Stimulated activated naive CD8-positive, alpha-beta T cell treated with anti-CD3 and anti-CD28 coated beads, Interleukin-15, amount 100 ng/mL, for 72 hours (primary cell): Measurements from ENCODE around the gene COG2.

Experiments
- ATAC-seq: fragments of 150-1000 bp; cut with Tn5 transposase; 2 replicates; pipeline ENCODE4 v1.10.0; 2021; ENCODE audit warnings: mild to moderate bottlenecking, moderate library complexity
- DNase-seq, 2 donors: peaks; one replicate each; pipeline ENCODE4 v3.0.0; 2021 to 2022
- H3K27ac Mint-ChIP-seq, 2 donors: one replicate each; pipeline ENCODE4 v1.8.0; 2022; ENCODE audit warnings: mild to moderate bottlenecking in 2 of 2, mixed read lengths in 2 of 2, moderate library complexity in 2 of 2
- H3K27me3 Mint-ChIP-seq: one replicate; pipeline ENCODE4 v1.8.0; 2022; ENCODE audit warnings: mixed read lengths
- H3K4me1 Mint-ChIP-seq: one replicate; pipeline ENCODE4 v1.8.0; 2022; ENCODE audit warnings: mild to moderate bottlenecking, mixed read lengths
- H3K4me3 Mint-ChIP-seq, 2 donors: one replicate each; pipeline ENCODE4 v1.8.0; 2022; ENCODE audit warnings: mild to moderate bottlenecking in 2 of 2, mixed read lengths in 2 of 2, moderate library complexity in 1 of 2
- H3K9me3 Mint-ChIP-seq, 2 donors: one replicate each; pipeline ENCODE4 v1.8.0; 2022; ENCODE audit warnings: mixed read lengths in 2 of 2

The COG2 gene

GRCh38 chr1:230728710-230729392, 86.6 kb downstream of the COG2 start:
- ATAC-seq (no peak), DNase-seq (no peak)
- Mint-ChIP-seq H3K4me3 (no peak overlapping the region), H3K27me3 (peaks cover 25% of the 10 kb centered on the region), H3K4me1 (no peaks in the 10 kb centered on the region), H3K27ac (no peak overlapping the region), H3K9me3 (no peaks in the 10 kb centered on the region)

- DNase-seq, result no peak
- H3K27ac Mint-ChIP-seq, result no peak overlapping the region
- peaks cover 24% of the 10 kb centered on the region for H3K27me3 Mint-ChIP-seq
- no peak overlapping the region for H3K4me3 Mint-ChIP-seq
- H3K9me3 Mint-ChIP-seq, result no peaks in the 10 kb centered on the region
- ATAC-seq, result no peak
- no peaks in the 10 kb centered on the region for H3K4me1 Mint-ChIP-seq
Measured at GRCh38 chr1:230730977-230731376, 88.7 kb downstream of the COG2 start.

GRCh38 chr1:230735447-230735846, 93.2 kb downstream of the COG2 start:
- H3K4me3 Mint-ChIP-seq, result no peak overlapping the region
- no peaks in the 10 kb centered on the region for H3K4me1 Mint-ChIP-seq
- ATAC-seq (no peak), DNase-seq (no peak)
- no peaks in the 10 kb centered on the region for H3K9me3 Mint-ChIP-seq
- no peak overlapping the region for H3K27ac Mint-ChIP-seq
- peaks cover 6% of the 10 kb centered on the region for H3K27me3 Mint-ChIP-seq

GRCh38 chr1:230737622-230738262, 95.5 kb downstream of the COG2 start:
- DNase-seq, result no peak
- no peak for ATAC-seq
- H3K27ac Mint-ChIP-seq, result no peak overlapping the region
- peaks cover 15% of the 10 kb centered on the region for H3K27me3 Mint-ChIP-seq
- H3K9me3 Mint-ChIP-seq, result no peaks in the 10 kb centered on the region
- H3K4me1 Mint-ChIP-seq, result no peaks in the 10 kb centered on the region
- no peak overlapping the region for H3K4me3 Mint-ChIP-seq

GRCh38 chr1:230739564-230740290, 97.4 kb downstream of the COG2 start:
- Mint-ChIP-seq H3K4me1 (no peaks in the 10 kb centered on the region), H3K4me3 (no peak overlapping the region), H3K9me3 (no peaks in the 10 kb centered on the region), H3K27me3 (peaks cover 15% of the 10 kb centered on the region), H3K27ac (no peak overlapping the region)
- ATAC-seq, result no peak
- DNase-seq, result no peak
